Hematopoietic multipotent progenitor cell (in vitro differentiated cells): Measurements from ENCODE around the gene PCDH9. TPM values are rescaled to one million over a fixed set of nuclear protein-coding genes. Genes with fewer than 3 reads are reported as not detected.
A peak's percentile ranks its signal among the peaks of the same experiment; 100 is the strongest.

Experiments used
- DNase-seq, 3 donors: peaks; one replicate each; pipeline ENCODE4 v3.0.0-alpha.2; 2011 to 2015; ENCODE audit warnings: low read depth in 2 of 3, low spot score in 2 of 3
- total RNA-seq: library from RNA; depleted of rRNA; stranded (reverse); fragments of >200 nt; gene quantifications from one replicate; pipeline ENCODE4 v1.2.3, GENCODE V29; 2012

The PCDH9 gene
- total RNA-seq, 1 donor = 14.8 TPM

- DNase-seq = no peak
Measured at GRCh38 chr13:67048821-67049150, 181.3 kb downstream of the PCDH9 start.

DNA sequence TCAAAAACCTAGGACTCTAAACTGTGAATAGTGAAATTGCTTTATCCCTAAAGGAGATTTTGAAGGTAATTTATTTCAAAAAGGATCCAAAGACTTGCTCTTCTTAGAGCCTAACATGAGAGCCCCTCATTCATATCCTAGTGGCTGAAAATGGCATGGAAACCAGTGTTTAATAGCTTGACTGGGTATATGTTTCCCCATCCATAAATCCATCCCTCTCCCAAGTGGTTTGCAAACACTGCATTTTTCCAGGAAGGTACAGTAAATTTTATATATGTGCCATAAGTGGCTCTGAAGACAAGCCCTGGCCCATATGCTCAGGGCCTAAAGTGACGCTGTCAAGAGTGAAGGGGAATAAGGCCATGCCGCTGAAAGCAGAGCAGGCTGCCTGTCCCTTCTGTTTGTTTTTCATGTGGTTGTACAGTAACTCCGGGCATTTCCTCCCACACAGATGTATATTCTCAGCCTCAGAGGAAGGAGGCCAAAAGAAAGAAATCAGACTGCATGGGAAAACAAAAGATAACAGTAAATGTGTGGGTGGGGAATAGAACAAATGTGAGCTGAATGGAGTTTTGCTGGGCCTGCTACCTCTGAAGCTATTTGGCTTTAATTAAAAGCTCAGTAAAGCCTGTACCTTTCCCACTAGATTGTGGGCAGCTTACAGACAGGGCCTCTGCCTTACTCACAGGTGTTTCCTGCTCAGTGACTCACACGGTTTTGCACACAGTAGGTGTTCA lies 181.9 kb downstream of the PCDH9 start:
- peak in 2 of 3 donors; percentile 44 to 52 for DNase-seq

DNA sequence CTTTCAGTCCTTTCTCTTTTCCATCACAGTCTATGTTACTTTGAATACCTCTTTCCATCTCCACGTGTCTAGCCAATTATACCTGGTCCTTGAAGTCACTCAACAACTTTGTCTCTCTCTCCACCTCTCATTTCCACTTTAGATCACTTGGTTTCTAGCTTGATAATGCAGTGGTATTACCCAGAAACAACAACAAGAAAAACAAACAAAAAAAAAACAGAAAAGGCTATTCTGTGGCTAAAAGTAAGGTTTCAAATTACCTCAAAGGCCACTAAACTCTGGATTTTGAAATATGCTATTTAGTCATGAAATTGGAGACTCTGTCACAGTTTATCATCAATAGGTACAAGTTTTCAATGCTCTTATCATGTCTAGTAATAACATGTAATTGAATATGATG lies 184.8 kb downstream of the PCDH9 start:
- DNase-seq = no peak

- DNase-seq = no peak
Measured at GRCh38 chr13:67043901-67044300, 186.2 kb downstream of the PCDH9 start.

GRCh38 chr13:67042556-67042955 lies 187.6 kb downstream of the PCDH9 start:
- no peak for DNase-seq

DNA sequence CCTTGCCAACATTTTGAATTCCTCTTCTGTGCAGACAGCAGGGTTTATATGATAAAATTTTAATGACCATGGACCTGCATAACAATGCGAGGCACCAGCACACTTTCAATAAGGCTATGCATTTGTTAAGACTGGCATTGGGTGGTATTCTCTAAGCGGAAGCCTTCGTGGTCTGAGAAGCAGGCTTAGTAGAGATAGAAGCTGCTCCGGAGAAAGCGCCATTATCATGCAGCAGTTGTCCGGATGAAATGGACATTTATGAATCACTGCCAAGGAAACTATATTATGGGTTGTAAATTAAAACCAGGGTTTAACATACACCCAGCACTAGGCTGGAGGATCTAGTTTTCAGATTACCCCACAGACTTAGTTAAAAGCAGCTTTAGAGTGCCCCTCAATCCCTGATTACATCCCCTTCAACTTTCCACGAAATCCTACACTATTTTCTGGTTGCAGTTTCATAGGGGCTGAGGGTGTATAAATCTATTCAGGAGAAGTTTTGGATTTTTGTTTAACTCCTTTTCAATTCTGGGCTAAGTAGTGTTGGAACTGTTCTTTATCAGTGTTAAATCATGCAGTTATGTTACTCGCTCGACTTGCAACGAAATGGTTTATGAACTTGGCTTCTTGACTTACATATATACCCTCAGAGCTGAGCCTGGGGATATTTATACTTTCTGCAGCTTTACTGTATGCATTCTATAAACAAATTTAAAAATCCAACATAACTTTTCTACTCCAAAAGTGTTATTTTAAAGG lies 193.3 kb downstream of the PCDH9 start:
- DNase-seq = no peak

DNA sequence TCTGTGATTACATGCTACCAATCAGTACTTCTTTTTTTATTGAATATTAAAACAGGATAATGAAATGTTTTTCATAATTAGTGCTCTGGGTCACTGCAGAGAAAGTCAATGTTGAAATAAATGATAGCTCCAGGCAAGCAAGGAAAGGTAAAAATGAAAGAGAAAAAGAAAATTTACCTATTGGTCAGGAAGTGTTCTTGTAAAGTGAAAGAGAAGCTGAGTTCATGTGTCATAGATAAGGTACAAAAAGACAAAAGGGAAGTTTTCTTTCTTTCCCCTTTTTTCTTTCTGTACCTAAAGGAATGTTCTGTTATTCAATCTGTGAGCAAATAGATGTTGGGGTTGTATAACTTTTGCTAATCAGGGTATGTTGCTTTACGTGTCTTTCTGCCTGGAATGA lies 197.0 kb downstream of the PCDH9 start:
- DNase-seq = no peak

DNA sequence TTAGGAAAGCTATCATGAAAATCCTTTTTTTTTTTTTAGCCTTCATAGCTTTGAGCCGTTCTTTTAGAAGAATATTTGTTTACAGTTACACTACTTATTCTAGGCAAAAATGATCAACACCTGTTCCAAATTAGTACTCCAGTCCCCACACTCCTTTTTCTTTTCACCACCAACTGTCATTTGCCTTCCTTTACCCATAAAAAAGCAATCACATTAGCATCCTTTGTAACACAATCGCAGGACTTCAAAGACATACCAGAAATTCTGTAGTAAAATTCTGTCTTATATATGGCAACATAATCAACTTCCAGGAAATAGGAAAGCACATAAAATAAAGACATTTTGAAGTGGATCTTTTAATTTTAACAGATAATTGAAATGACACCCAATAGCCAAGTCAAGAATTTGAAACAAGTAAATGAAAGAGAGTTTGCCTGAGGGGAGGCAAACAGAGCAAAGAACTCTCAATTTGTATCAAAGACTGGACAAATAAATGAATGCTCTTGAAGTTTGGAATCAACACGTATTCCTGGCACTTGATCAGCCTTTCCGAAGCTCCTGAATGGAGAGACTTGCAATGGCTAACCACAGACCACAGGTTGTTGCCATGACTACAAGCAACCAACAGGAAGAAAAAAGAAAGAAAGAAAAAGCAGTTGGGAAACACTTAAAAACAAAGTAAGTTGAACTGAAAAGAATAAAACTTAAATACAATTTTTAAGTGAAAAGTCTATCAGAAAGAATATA lies 206.8 kb downstream of the PCDH9 start:
- peak in 2 of 3 donors; percentile 62 to 77 for DNase-seq

GRCh38 chr13:67018775-67019174 lies 211.4 kb downstream of the PCDH9 start:
- DNase-seq = no peak

GRCh38 chr13:67017276-67017675 lies 212.9 kb downstream of the PCDH9 start:
- DNase-seq = no peak

DNA sequence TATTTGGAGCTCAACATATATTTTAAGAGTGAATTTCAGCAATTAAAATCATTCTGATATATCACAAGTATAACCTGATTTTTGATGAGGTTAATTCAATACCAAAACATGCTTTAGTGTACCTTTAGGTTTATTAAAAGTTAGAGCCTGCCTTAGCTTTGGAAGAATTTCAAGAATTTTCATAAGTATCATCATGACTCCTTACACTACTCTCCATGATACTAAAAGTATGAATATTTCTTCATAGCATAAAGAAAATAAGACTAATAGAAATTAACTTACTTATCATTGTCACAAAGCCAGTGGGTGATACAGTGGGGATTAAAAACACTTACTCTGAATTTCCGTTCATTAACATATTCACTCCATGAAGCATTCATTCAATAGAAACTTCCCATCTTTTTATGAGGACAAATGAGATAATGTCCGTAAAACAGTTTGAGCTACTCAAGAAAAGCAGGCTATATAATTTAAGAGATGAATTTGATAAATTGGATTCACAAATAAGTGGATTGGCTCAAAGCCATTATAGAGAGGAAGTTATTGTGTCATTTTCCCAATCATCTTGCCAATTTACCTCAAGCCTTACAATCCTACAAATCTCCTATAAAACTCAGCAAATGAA lies 214.0 kb downstream of the PCDH9 start:
- DNase-seq = no peak

- no peak for DNase-seq
Measured at GRCh38 chr13:67014399-67014798, 215.7 kb downstream of the PCDH9 start.

GRCh38 chr13:67013709-67014108 lies 216.4 kb downstream of the PCDH9 start:
- DNase-seq = no peak

GRCh38 chr13:67008075-67008668 lies 222.0 kb downstream of the PCDH9 start:
- no peak for DNase-seq

DNA sequence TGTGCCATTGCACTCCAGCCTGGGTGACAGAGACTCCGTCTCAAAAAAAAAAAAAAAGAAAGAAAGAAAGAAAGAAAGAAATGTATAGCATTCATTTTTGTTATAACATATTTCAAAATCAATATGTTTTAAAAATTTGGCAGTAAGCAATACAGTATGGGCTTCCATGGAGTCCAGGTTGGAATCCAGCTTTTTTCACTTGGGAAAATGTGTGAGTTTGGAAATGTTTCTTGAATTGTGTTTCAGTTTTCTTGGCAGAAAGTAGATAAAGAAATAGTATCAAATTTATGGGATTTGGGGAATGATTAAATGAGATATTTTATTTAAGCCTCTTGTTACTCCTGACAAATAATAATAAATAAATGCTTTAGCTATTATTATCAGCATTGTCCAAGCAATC lies 225.6 kb downstream of the PCDH9 start:
- DNase-seq = no peak

GRCh38 chr13:67003743-67004142 lies 226.4 kb downstream of the PCDH9 start:
- no peak for DNase-seq

GRCh38 chr13:67001363-67001762 lies 228.8 kb downstream of the PCDH9 start:
- DNase-seq = no peak

- DNase-seq = no peak
Measured at GRCh38 chr13:66996503-66996902, 233.6 kb downstream of the PCDH9 start.

GRCh38 chr13:66995203-66995611 lies 234.9 kb downstream of the PCDH9 start:
- DNase-seq = peak in 1 of 3 donors; percentile 2

- peak in 1 of 3 donors; percentile 0 for DNase-seq
Measured at GRCh38 chr13:66994517-66995202, 235.5 kb downstream of the PCDH9 start.
